ENCODE results near the gene HUS1B.

DNA sequence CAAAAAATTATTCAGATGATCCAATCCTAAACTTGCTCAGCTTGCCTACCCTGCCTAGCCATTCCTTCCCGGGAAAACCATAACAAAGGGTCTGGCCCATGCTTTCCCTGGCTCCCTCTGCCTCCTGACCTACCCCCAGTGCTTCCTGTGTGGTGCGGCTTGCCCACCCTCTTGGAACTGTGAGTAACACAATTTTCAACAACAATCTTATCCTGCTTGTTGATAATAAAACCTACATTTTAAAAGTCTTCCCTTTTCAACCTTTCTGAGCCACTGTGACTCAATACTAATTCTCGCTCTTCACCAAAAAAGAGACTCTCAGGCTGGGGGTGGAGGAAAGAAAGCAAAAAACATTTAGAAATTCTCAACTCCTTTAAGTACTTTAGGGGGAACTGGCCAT, 18.1 kb upstream of the HUS1B start:
- TF ChIP-seq, protein P1, sequence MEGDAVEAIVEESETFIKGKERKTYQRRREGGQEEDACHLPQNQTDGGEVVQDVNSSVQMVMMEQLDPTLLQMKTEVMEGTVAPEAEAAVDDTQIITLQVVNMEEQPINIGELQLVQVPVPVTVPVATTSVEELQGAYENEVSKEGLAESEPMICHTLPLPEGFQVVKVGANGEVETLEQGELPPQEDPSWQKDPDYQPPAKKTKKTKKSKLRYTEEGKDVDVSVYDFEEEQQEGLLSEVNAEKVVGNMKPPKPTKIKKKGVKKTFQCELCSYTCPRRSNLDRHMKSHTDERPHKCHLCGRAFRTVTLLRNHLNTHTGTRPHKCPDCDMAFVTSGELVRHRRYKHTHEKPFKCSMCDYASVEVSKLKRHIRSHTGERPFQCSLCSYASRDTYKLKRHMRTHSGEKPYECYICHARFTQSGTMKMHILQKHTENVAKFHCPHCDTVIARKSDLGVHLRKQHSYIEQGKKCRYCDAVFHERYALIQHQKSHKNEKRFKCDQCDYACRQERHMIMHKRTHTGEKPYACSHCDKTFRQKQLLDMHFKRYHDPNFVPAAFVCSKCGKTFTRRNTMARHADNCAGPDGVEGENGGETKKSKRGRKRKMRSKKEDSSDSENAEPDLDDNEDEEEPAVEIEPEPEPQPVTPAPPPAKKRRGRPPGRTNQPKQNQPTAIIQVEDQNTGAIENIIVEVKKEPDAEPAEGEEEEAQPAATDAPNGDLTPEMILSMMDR (IDR thresholded peaks at IDR 0.05; ENCODE audit: poor library complexity): no peak
- TF ChIP-seq EZH2phosphoT487 (IDR thresholded peaks at IDR 0.05; ENCODE audit: low read depth, severe bottlenecking, unreplicated experiment): no peak
- no peak for TF ChIP-seq EZH2 (IDR thresholded peaks at IDR 0.05; ENCODE audit: borderline replicate concordance)

Data from hepatocyte (in vitro differentiated cells).